GM10266 (cell line): ENCODE results near the gene CCDC81.

ENCODE experiments used
- DNase-seq: peaks from one replicate; pipeline ENCODE4 v3.0.0; 2012; ENCODE audit errors: extremely low spot score
- CTCF ChIP-seq: IDR thresholded peaks from 2 replicates; pipeline ENCODE4 v1.5.1; 2012; ENCODE audit warnings: mild to moderate bottlenecking, low read depth; ENCODE audit not compliant: control insufficient read depth, insufficient read depth; ENCODE audit errors: missing control alignments

CCDC81 gene

GRCh38 chr11:86446924-86447285, 72.2 kb downstream of the CCDC81 start:
- DNase-seq, result no peak
- no peak for TF ChIP-seq CTCF

GRCh38 chr11:86447763-86448480, 73.2 kb downstream of the CCDC81 start:
- no peak for DNase-seq
- TF ChIP-seq CTCF, result no peak

- no peak for DNase-seq
- TF ChIP-seq CTCF, result no peak
Measured at GRCh38 chr11:86449993-86450629, 75.4 kb downstream of the CCDC81 start.

- peak; percentile 8 for TF ChIP-seq CTCF
- no peak for DNase-seq
Measured at GRCh38 chr11:86453290-86454030, 78.8 kb downstream of the CCDC81 start.

- DNase-seq, result peak; percentile 63
Measured at GRCh38 chr11:86456075-86456939, 81.6 kb downstream of the CCDC81 start.

More at GRCh38 chr11:86456075-86456939, 81.6 kb downstream of the CCDC81 start:
- TF ChIP-seq CTCF, result peak; percentile 90
